Activated gamma-delta T cell (primary cell): Measurements from ENCODE around the gene NAB2.
"Not testable (repeated sequence)": the region's sequence is repeated elsewhere in the genome, so short reads cannot be mapped to it uniquely, and the experiment has no call there.

ENCODE experiments used
- DNase-seq: peaks from one replicate; lab custom pipeline; 2025; lab: John Stamatoyannopoulos, UW

Gene NAB2

DNA sequence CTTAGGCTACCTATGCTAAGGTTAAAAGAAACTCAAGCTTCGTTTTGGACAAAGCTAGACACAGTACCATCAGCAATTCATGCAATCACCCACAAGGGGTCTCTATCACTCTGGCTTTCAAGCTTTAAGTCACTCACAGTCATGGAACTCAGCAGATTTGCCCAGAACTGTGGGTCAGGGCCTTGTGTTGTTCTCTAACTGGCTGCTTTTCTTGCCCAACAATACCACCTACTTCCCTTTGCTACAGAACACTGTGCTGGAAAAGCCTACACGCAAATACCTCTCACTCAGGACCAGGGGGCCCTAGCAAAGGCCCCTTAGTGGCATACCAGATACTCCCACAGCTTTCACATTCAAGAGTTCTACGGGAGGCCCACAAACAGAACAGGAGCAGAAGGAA, 19.4 kb upstream of the NAB2 start:
- DNase-seq, result no peak

DNA sequence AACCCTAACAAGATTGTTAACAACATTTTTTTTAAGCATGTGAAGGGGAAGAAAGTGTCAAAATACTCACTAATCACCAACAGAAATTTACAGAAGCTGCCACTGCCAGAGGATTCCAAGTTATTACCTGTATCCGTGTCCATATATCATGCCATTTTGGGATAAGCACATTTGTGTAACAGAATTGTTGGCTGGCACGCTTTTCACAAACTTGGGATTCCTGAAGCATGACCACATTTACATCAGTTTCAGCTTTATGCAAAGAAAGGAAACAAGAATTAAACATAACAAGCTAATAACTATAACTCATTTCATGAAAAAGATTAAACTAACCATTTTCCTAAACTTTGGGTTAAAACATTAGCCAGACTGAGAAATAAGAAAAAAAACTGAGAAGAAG, 16.3 kb upstream of the NAB2 start:
- DNase-seq, result no peak

DNA sequence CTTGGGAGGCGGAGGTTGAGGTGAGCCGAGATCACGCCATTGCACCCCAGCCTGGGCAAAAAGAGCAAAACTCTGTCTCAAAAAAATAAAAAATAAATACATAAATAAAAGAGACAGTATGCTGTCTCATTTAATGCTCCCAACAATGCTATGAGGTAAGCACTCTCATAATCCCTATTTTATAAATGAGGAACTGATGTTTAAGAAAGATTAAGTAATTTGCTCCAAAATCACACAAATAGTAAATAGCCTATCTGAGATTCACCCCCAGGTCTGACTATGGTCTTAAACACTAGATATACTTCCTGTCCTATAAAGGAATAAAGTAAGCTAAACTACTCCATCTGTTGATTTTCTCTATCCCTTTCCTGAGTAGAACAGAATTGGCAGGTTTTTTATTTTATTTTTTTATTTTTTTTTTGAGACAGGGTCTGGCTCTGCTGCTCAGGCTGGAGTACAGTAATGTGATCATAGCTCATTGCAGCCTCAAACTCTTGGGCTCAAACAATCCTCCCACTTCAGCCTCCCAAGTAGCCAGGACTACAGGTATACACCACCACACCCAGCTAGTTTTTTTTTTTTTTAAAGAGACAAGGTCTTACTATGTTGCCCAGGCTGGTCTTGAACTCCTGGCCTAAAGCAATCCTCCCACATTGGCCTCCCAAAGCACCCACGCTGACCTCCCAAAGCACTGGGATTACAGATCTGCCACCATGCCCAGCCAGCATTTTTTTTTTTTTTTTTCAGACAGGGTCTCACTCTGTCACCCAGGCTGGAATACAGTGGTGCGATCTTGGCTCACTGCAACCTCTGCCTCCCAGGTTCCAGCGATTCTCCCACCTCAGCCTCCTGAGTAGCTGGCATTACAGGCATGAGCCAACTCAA, 15.1 kb upstream of the NAB2 start:
- DNase-seq, result not testable (repeated sequence)

- peak; percentile 40 for DNase-seq
These were observed 10.2 kb upstream of the NAB2 start, which contains the start of gene NEMP1 for GRCh38 chr12:57078519-57079404. Gene NEMP1 (minus strand): TSS chr12:57078791. CDS start chr12:57078745, 46 bp downstream.

- DNase-seq, result no peak
These were observed 9.1 kb upstream of the NAB2 start for GRCh38 chr12:57079821-57080220.

GRCh38 chr12:57080855-57081254, 8.1 kb upstream of the NAB2 start:
- DNase-seq, result no peak

- no peak for DNase-seq
These were observed 2.9 kb upstream of the NAB2 start for GRCh38 chr12:57085999-57086492.

DNA sequence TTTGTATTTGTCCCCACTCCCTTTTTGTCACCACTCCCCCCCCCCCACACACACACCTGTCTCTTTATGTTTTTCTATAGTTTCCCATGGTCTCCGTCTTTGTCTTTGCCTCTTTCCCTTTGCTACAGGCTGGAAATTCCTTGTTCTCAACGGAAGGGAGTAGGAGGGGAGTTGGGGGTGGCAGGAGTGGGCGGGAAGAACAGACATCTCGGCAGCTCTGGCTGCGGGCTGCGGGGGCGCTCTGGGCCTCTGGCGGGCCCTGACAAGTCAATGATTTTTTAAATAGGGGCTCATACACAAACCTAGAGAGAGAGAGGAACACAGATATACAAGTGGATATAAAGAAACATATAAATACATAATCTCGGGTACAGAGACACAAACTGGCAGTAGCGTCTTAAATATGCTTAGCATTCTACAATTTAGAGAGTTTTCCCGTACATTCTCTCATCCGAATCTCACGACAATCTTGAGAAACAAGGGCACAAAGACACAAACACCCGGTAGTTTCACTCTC, 2.4 kb upstream of the NAB2 start:
- no peak for DNase-seq

GRCh38 chr12:57087010-57087690, 1.8 kb upstream of the NAB2 start:
- DNase-seq, result peak; percentile 88

DNA sequence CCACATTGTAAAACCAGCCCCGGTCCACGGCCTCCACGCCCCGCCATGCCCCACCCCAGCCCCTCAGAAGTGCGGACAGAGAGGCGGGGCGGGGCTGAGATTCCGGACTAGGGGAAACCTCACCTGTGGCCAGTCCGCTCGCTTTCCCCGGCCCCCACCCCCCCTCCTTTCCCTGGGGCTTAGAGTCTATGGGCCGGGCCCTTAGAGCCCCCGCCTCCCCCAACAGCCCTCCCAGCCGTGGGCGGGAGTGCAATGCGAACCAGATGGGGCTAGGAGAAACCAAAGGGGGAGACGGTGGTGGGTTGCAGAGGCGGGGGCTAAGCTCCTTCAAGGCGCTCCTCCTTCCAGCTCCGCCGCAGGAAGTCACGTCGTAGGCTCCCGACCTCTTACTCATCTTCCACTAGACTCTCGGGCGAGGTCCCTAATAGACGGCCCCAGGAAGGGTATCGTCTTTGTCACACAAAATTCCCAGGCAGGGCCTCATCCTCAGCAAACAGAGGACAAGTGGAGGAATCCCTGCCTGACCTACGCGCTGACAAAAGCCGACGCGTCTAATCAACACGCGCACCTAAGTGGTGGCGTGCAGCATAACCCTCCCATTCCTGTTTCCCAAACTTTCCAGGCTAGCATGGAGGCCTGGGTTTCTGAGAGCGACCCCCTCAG, 1.1 kb upstream of the NAB2 start:
- DNase-seq, result peak; percentile 44

DNA sequence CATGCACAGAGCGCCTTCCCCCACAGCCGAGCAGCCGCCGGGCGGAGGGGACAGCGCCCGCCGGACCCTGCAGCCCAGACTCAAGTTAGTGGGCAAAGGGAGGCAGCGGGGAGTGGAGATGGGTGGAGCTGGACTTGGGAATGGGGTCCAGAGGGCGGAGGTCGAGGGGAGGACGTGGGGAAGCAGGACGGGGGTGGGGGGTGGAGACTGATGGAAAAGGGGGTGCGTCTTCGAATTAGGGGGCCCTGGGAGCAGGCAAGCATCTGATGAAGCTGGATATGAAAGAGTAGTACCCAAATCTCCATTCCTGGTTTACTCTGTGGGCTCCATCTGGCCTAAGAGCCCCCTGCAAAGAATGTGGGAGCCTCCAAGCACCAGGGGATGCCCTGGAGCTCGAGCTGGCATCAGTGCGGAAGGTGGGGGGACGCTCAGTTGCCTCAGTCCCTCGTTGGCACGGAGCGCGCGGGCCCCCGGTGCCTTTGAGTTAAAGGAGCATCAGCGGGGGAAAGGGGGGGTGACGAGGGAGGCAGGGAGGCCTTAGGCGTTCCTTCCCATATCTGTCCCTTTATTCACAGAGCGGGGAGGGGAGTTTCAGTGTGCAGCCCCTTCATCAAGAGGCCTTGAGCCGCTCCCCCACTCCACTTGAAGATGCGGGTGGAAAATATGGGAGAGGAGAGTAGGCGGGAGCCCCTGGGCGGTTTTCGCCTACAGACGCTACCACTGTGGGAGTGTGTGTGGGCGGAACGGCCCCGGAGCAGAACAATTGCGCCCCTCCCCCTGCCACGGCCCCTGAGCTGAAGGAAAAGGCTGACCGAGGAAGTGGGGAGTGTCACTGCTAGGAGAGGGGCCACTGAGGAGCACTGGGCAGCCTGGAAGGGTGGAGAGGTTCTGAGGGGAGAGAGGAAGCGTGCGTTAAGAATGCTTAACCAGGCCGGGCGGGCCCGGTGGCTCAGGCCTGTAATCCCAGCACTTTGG, 644 bp downstream of the NAB2 start:
- DNase-seq, result no peak

DNA sequence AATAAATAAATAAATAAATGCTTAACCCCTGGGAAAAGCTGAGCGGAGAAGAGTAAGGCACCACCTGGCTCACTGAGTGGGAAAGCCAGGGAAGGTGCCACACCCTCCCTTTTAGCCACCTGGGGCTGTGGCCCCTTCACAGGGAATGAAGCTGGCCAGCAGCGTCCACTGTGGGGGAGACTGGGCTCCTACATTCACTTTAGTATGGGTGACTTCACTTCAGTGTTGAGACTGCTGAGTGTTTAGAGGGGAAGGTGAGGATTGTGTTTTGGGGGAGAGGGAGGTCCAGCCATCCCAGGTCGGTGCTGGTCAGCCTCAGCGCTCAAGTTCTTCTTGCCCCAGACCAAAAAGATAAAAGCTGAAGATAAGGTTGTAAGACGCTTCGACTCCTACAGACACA, 1.6 kb downstream of the NAB2 start:
- DNase-seq, result no peak

- DNase-seq, result no peak
These were observed 2.2 kb downstream of the NAB2 start for GRCh38 chr12:57090924-57091637.

DNA sequence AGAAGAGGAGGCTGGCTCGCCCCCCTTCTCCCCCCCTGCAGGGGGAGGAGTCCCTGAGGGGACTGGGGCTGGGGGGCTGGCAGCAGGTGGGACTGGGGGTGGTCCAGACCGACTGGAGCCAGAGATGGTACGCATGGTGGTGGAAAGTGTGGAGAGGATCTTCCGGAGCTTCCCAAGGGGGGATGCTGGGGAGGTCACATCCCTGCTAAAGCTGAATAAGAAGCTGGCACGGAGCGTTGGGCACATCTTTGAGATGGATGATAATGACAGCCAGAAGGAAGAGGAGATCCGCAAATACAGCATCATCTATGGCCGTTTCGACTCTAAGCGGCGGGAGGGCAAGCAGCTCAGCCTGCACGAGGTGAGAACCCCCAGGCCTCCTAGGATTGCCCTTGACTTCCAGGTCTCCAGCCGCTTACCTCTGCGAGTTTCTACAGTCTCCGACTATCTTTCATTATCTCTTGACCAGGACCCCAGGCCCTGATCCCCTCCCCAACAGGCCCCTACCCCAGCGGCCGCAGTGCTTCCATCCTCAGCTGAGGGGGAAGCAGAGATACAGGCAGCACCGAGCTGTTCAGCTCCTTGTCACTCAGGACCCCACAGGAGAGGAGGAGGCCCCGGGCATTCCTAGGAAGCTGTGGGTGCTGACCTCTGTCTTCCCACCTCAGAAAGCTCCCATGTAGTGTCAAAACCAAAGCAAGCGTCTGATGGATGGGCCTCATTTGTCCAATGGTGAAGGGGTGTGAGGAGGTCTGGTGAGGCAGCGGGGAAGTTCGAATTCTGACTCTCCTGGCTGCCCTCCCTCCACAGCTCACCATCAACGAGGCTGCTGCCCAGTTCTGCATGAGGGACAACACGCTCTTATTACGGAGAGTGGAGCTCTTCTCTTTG, 3.0 kb downstream of the NAB2 start:
- no peak for DNase-seq

DNA sequence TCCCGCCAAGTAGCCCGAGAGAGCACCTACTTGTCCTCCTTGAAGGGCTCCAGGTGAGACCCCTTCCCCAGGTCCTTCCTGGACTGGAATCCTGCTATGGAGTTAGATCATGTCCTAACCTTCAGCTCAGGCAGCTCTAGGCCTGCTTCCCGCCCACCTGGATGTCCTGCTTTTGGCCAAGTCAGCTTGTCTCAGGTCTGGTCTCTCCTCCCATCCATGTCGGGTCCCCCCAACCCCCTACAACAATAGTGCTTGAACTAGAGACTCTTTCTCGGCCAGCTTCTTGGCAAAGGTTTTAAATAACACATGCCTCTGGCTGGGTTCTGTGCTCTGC, 3.6 kb downstream of the NAB2 start:
- DNase-seq, result no peak

DNA sequence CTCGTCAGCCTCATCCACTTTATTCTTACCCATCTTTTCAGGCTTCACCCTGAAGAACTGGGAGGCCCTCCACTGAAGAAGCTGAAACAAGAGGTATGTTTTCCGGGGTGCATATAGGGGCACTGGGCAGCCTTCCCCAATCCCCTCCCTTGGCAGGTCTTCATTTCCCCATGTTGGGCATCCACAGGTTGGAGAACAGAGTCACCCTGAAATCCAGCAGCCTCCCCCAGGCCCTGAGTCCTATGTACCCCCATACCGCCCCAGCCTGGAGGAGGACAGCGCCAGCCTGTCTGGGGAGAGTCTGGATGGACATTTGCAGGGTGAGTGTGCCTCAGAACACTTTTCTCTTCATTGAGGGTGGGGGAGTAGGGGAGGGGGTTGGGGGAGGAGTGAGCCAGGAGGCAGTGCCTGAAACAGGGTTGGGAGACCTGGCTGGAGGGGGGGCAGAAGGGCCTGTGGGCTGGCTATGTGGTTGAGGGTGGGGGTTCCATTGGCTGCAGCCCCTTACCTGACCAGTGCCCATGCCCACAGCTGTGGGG, 4.0 kb downstream of the NAB2 start:
- no peak for DNase-seq

GRCh38 chr12:57093415-57094207, 4.7 kb downstream of the NAB2 start:
- no peak for DNase-seq
